ENCODE measurements around the gene PTPN1. TPM values are rescaled to one million over a fixed set of nuclear protein-coding genes. Genes with fewer than 3 reads are reported as not detected.

PTPN1 gene
- total and polyA plus RNA-seq, 8 donors = 10.8 to 26.8 (median 16.8) TPM

GRCh38 chr20:50633361-50633760 is 123.2 kb downstream of the PTPN1 start:
- Histone ChIP-seq H3K4me3 (no peak overlapping the region), H3K36me3 (no peaks in the 10 kb centered on the region), H3K27ac (no peak overlapping the region), H3K9me3 (no peaks in the 10 kb centered on the region), H3K27me3 (no peaks in the 10 kb centered on the region), H3K4me1 (peaks cover 16 to 31% (median 23%) of the 10 kb centered on the region in 4 donors)
- DNase-seq = no peak
- TF ChIP-seq POLR2AphosphoS5 (IDR thresholded peaks at IDR 0.05) = no peak
- TF ChIP-seq EP300 (IDR thresholded peaks at IDR 0.05) = no peak
- no peak for TF ChIP-seq POLR2A (IDR thresholded peaks at IDR 0.05)
- TF ChIP-seq CTCF (IDR thresholded peaks at IDR 0.05) = no peak
- 74 to 82% (median 77%) methylated on average over 10 of the region's 10 CpGs for WGBS, 5 donors
- intact Hi-C loops (cut with DNase I; ENCODE audit: low total_unique reads) = no loop called here

GRCh38 chr20:50634191-50634590 is 124.0 kb downstream of the PTPN1 start:
- Histone ChIP-seq H3K4me1 (peaks cover 16 to 39% (median 25%) of the 10 kb centered on the region in 4 donors), H3K9me3 (no peaks in the 10 kb centered on the region), H3K4me3 (no peak overlapping the region), H3K27ac (no peak overlapping the region), H3K27me3 (no peaks in the 10 kb centered on the region), H3K36me3 (no peaks in the 10 kb centered on the region)
- intact Hi-C loops (cut with DNase I; ENCODE audit: low total_unique reads) = no loop called here
- 78 to 87% (median 80%) methylated on average over 6 of the region's 6 CpGs for WGBS, 5 donors
- TF ChIP-seq EP300 (IDR thresholded peaks at IDR 0.05) (no peak), CTCF (IDR thresholded peaks at IDR 0.05) (no peak), POLR2AphosphoS5 (IDR thresholded peaks at IDR 0.05) (no peak), POLR2A (IDR thresholded peaks at IDR 0.05) (no peak)
- DNase-seq = no peak

Small RNA genes within 50 kb of the gene (small RNA-seq; reads per million reads assigned to genes)
- gene COX6CP2 (0 reads per million in 4 donors), gene MIR1302-5 (0 reads per million in 4 donors), gene MIR645 (0 reads per million in 4 donors), gene RF00019 (0 reads per million in 4 donors)

Other genes with a start within 250 kb of the PTPN1 start
- 10 to 100 TPM in 3 of 5 donors, 1 to 10 TPM in 2; 8.1 to 61.1 (median 13.4) TPM for gene RIPOR3, start 181.2 kb downstream of the PTPN1 start, total RNA-seq
- gene RIPOR3, start 181.2 kb downstream of the PTPN1 start, polyA plus RNA-seq = 1 to 10 TPM; 4.4 to 5.9 (median 5.8) TPM
- gene PARD6B, start 221.2 kb downstream of the PTPN1 start, total RNA-seq = 10 to 100 TPM in 4 of 5 donors, 1 to 10 TPM in 1; 5.4 to 69.5 (median 22.6) TPM
- 1 to 10 TPM; 3.2 to 6.0 (median 3.7) TPM for gene PARD6B, start 221.2 kb downstream of the PTPN1 start, polyA plus RNA-seq

All from stomach (tissue), 9 donors.